ENCODE results near the gene CSTPP1. TPM values are rescaled to one million over a fixed set of nuclear protein-coding genes. Genes with fewer than 3 reads are reported as not detected.

The CSTPP1 gene
- polyA plus RNA-seq, 1 donor from 2014 or later: 46.4 TPM

- Histone ChIP-seq H3K27ac (ENCODE audit: low read length) (no peak overlapping the region), H3K9me2 (ENCODE audit: insufficient read depth, low read length) (no peaks in the 10 kb centered on the region), H3K4me2 (ENCODE audit: low read length) (no peak overlapping the region), H3K79me2 (replicated peaks; ENCODE audit: insufficient read depth, low read length) (no peaks in the 10 kb centered on the region), H3F3A (ENCODE audit: insufficient read depth, low read length, poor library complexity, severe bottlenecking) (no peaks in the 10 kb centered on the region), H3K9ac (ENCODE audit: low read length) (no peak overlapping the region), H3K4me3 (ENCODE audit: low read length) (peak overlapping the region; percentile 61), H4K20me1 (ENCODE audit: insufficient read depth) (no peaks in the 10 kb centered on the region), H3K36me3 (ENCODE audit: insufficient read depth, low read length) (no peaks in the 10 kb centered on the region), H3K27me3 (ENCODE audit: insufficient read depth, low read depth, low read length) (peaks cover 50% of the 10 kb centered on the region), H2AFZ (ENCODE audit: low read depth, low read length) (no peak overlapping the region), H3K9me3 (ENCODE audit: low read length) (no peaks in the 10 kb centered on the region)
- TF ChIP-seq EZH2 (IDR thresholded peaks at IDR 0.05; ENCODE audit: borderline replicate concordance, insufficient read depth, low read length, poor library complexity, severe bottlenecking) (no peak), EP300 (conservative IDR thresholded peaks at IDR 0.05; ENCODE audit: poor library complexity, severe bottlenecking) (no peak), SMC3 (conservative IDR thresholded peaks at IDR 0.05; ENCODE audit: poor library complexity) (no peak)
Measured at GRCh38 chr11:47187723-47188122, 251.2 kb downstream of the CSTPP1 start.

GRCh38 chr11:47188259-47188658, 251.7 kb downstream of the CSTPP1 start:
- Histone ChIP-seq H3K9me3 (ENCODE audit: low read length) (no peaks in the 10 kb centered on the region), H3K79me2 (replicated peaks; ENCODE audit: insufficient read depth, low read length) (no peaks in the 10 kb centered on the region), H3K4me2 (ENCODE audit: low read length) (no peak overlapping the region), H2AFZ (ENCODE audit: low read depth, low read length) (no peak overlapping the region), H3F3A (ENCODE audit: insufficient read depth, low read length, poor library complexity, severe bottlenecking) (no peaks in the 10 kb centered on the region), H3K9me2 (ENCODE audit: insufficient read depth, low read length) (no peaks in the 10 kb centered on the region), H4K20me1 (ENCODE audit: insufficient read depth) (no peaks in the 10 kb centered on the region), H3K27ac (ENCODE audit: low read length) (no peak overlapping the region), H3K4me3 (ENCODE audit: low read length) (no peak overlapping the region), H3K27me3 (ENCODE audit: insufficient read depth, low read depth, low read length) (peaks cover 50% of the 10 kb centered on the region), H3K9ac (ENCODE audit: low read length) (no peak overlapping the region), H3K36me3 (ENCODE audit: insufficient read depth, low read length) (no peaks in the 10 kb centered on the region)
- TF ChIP-seq TAF1 (IDR thresholded peaks at IDR 0.05; ENCODE audit: low read depth) (no peak), CTCF (IDR thresholded peaks at IDR 0.05; ENCODE audit: poor library complexity, severe bottlenecking) (no peak), SMC3 (conservative IDR thresholded peaks at IDR 0.05; ENCODE audit: poor library complexity) (no peak), REST (IDR thresholded peaks at IDR 0.05; ENCODE audit: borderline replicate concordance) (no peak), MXI1 (conservative IDR thresholded peaks at IDR 0.05; ENCODE audit: poor library complexity, severe bottlenecking) (no peak), EP300 (conservative IDR thresholded peaks at IDR 0.05; ENCODE audit: poor library complexity, severe bottlenecking) (no peak), EZH2 (IDR thresholded peaks at IDR 0.05; ENCODE audit: borderline replicate concordance, insufficient read depth, low read length, poor library complexity, severe bottlenecking) (no peak), RAD21 (conservative IDR thresholded peaks at IDR 0.05) (no peak)
